Measurements from ENCODE around the gene OSMR. TPM values are rescaled to one million over a fixed set of nuclear protein-coding genes. Genes with fewer than 3 reads are reported as not detected.

Gene OSMR
- total RNA-seq, 1 experiment from 2014 or later = 82.4 TPM

- intact Hi-C loops (cut with micrococcal nuclease; ENCODE audit: unreplicated experiment) (loop anchor here (5.0 kb wide), 2 partner anchors 90 to 480 kb away; no protein-coding TSS in a partner anchor), in situ Hi-C loops (cut with HindIII; ENCODE audit: low pct_unique_long_range_greater_than_20kb, low sequenced_read_pairs) (no loop called here)
- ATAC-seq = peak; percentile 95
- H3K9me3 ChIP-seq (ENCODE audit: control insufficient read depth, insufficient read depth, low read depth, low read length) = no peaks in the 10 kb centered on the region
- H3K27ac ChIP-seq (ENCODE audit: low read length) = no peak overlapping the region
- TF ChIP-seq SIN3A (IDR thresholded peaks at IDR 0.05; ENCODE audit: borderline replicate concordance, insufficient read depth, low read depth, low read length) = no peak
- TF ChIP-seq TCF7L2 (IDR thresholded peaks at IDR 0.05; ENCODE audit: low read depth, low read length) = no peak
- peak; percentile 93 for TF ChIP-seq CTCF (IDR thresholded peaks at IDR 0.05)
- TF ChIP-seq REST (IDR thresholded peaks at IDR 0.05; ENCODE audit: insufficient read depth in 1 of 2, low read depth in 2 of 2, low read length in 1 of 2) = peak in 1 of 2 experiments; percentile 63; a peak in 1 of 4 replicates
- no peak for TF ChIP-seq POLR2AphosphoS5 (IDR thresholded peaks at IDR 0.05; ENCODE audit: low read depth, low read length)
- DNase-seq (ENCODE audit: low read depth, low spot score) = peak; percentile 45
- H3K4me1 ChIP-seq (ENCODE audit: control insufficient read depth, insufficient read depth, low read length) = no peaks in the 10 kb centered on the region
- no TSS peak for BruUV-seq (replicated peaks)
- ChIA-PET POLR2A (no interaction called here), CTCF (interaction anchor here (0.7 to 1.4 kb wide), 4 partner anchors 267 to 502 kb away, joined by 3 to 11 read pairs (median 3); no protein-coding TSS in a partner anchor)
- no peak overlapping the region for H3K4me3 ChIP-seq (ENCODE audit: low read depth in 2 of 2, low read length in 2 of 2)
- no peaks in the 10 kb centered on the region for H3K27me3 ChIP-seq (ENCODE audit: control insufficient read depth, insufficient read depth, low read length)
- peaks cover 7% of the 10 kb centered on the region for H3K36me3 ChIP-seq (ENCODE audit: control insufficient read depth, insufficient read depth, low read length)
Observed at GRCh38 chr5:38922199-38922598, 76.4 kb downstream of the OSMR start.

- no peak for ATAC-seq
- H3K27ac ChIP-seq (ENCODE audit: low read length) = no peak overlapping the region
- POLR2A ChIA-PET = no interaction called here
Observed at GRCh38 chr5:38923661-38924451, 78.0 kb downstream of the OSMR start.

More at GRCh38 chr5:38923661-38924451, 78.0 kb downstream of the OSMR start:
- Histone ChIP-seq H3K27me3 (ENCODE audit: control insufficient read depth, insufficient read depth, low read length) (no peaks in the 10 kb centered on the region), H3K4me3 (ENCODE audit: low read depth in 2 of 2, low read length in 2 of 2) (no peak overlapping the region), H3K36me3 (ENCODE audit: control insufficient read depth, insufficient read depth, low read length) (peaks cover 10% of the 10 kb centered on the region), H3K4me1 (ENCODE audit: control insufficient read depth, insufficient read depth, low read length) (no peaks in the 10 kb centered on the region), H3K9me3 (ENCODE audit: control insufficient read depth, insufficient read depth, low read depth, low read length) (no peaks in the 10 kb centered on the region)
- CTCF ChIA-PET = interaction anchor here (1.0 kb wide), 1 partner anchor 482 kb away, joined by 9 read pairs; no protein-coding TSS in a partner anchor
- BruUV-seq (replicated peaks) = no TSS peak
- in situ Hi-C loops (cut with HindIII; ENCODE audit: low pct_unique_long_range_greater_than_20kb, low sequenced_read_pairs) (no loop called here), intact Hi-C loops (cut with micrococcal nuclease; ENCODE audit: unreplicated experiment) (loop anchor here (5.0 kb wide), 2 partner anchors 92 to 482 kb away; no protein-coding TSS in a partner anchor)
- TF ChIP-seq REST (IDR thresholded peaks at IDR 0.05; ENCODE audit: insufficient read depth in 1 of 2, low read depth in 2 of 2, low read length in 1 of 2) = no peak
- TF ChIP-seq SIN3A (IDR thresholded peaks at IDR 0.05; ENCODE audit: borderline replicate concordance, insufficient read depth, low read depth, low read length) = no peak
- no peak for TF ChIP-seq CTCF (IDR thresholded peaks at IDR 0.05)
- no peak for TF ChIP-seq TCF7L2 (IDR thresholded peaks at IDR 0.05; ENCODE audit: low read depth, low read length)
- TF ChIP-seq POLR2AphosphoS5 (IDR thresholded peaks at IDR 0.05; ENCODE audit: low read depth, low read length) = no peak
- no peak for DNase-seq (ENCODE audit: low read depth, low spot score)
